AML-193 (cell line): ENCODE data around the gene HLA-DQA1.
"Not testable (repeated sequence)": the region's sequence is repeated elsewhere in the genome, so short reads cannot be mapped to it uniquely, and the experiment has no call there.

Experiments used
- DNase-seq, 2 experiments: peaks; one replicate each; lab custom pipeline; 2025; lab: John Stamatoyannopoulos, UW

Gene HLA-DQA1

DNA sequence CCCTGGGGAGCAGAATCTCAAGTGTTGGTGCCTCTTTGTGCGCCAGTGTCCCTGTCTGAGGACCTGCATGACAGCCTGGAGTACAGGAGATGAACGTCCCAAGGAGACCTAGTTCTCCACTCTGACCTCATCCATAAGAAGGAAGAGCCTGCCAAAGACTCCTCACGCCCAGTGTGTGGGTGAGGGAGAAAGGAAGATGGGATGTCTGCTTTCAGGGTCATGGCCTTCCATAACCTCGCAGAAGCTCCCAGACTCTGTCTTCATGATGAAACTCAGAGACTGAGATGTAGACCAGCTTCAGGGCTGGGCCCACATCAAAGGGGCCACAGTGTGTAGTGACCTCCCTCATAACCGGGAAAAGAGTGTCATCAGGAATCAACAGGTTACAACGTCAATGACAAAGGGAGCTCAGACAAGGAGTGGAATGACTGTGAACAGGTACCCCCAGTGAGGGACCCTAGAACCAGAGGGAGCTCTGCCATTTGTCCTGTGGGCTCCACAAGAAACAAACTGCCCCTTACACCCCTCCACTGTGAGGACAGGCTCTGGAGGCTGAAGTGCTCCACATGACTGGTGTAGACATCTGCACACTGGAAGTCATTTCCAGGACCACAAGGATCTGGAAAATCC is 21.2 kb downstream of the HLA-DQA1 start:
- DNase-seq, result no peak

DNA sequence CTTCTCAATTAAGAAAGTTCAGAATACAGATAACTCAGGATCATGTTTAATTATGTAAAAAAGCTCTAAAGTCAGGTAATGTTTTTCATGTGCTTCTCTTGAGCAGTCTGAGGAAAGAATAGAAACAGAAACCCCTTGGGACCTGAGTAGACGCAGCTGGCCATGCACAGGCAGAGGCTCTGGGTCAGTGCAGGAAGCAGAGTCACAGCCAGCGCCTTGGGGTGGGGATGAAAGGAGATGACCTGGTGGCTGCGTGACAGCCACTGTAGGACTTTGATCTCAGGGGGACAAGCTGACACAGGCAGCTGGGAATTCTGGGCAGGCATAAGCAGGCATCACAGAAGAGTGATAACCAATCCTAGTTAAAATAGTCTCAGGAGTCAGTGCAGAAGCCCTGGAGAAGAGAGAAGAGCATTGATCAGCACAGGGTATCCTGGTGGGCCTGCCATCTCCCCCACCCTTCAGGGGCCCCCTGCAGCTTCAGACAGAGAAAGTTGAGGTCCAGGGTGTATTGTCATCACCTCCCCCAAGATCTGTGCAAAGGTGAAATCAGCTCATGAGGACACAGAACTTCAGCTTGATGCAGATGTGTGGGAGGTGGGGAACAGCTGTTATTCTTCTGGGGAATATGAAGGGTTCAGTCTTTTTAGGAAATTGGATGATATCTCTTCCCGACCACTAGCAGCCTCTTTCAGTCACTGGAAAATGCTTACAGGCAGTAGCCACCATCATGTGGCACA is 22.8 kb downstream of the HLA-DQA1 start:
- DNase-seq, result no peak

DNA sequence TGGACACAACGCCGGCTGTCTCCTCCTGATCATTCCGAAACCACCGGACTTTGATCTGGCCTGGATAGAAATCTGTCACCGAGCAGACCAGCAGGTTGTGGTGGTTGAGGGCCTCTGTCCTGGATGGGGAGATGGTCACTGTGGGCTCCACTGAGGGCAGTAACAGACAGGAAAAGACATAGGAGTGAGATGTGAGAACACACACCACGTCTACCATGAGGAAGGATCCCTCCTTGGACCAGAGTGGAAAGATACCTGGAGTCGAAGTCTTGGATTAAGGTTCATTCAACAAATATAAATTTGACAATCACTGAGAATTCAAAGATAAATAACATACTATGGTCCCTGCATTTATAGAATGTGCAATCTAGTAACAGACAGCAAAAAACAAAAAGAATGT is 24.9 kb downstream of the HLA-DQA1 start:
- DNase-seq, result no peak

DNA sequence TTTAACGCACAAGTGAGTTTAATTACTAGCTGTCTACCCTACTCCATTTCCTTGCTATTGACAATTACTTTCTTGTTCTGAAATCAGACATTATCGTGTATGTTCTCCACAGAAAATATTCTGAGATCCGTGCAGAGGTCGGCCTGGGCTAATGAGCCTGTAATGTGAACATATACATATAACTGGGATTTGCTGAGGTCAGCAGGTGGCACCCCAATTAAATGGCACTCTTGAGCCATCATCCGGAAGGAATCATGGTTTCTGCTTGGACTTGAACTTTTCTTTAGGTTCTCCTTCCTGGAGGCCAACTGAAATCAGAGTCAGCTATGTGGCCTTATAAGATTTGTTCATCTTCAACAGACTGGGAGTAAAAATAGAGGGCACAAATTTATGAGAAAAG is 25.6 kb downstream of the HLA-DQA1 start:
- DNase-seq, result no peak

DNA sequence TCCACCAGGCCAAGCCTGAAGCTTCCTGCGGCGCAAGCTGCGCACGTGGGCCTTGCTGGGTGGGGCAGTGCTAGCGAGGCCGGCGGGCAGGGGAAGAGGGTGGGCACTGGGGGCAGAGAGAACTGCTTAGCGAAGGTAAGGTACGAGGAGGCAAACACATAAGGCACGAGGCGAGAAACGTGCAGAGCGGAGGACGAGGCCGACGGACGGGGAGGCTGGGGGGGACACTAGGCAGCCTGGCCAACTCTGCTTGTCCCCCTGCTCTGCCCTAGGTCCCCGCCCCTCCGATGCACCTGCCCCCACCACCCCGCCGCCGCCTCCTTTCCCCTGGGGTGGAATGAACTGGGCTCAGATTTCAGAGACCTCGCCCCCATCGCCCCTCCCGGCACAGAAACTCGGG is 27.1 kb downstream of the HLA-DQA1 start:
- no peak for DNase-seq

- DNase-seq, result no peak
Measured at GRCh38 chr6:32664827-32665362, 27.7 kb downstream of the HLA-DQA1 start.

- DNase-seq, result no peak
Measured at GRCh38 chr6:32665661-32666060, 28.5 kb downstream of the HLA-DQA1 start.

- DNase-seq, result no peak
Measured at GRCh38 chr6:32666420-32667300, 29.5 kb downstream of the HLA-DQA1 start, which contains the start of gene HLA-DQB1. Gene HLA-DQB1, minus strand, starts transcription at chr6:32666657. Its CDS starts 50 bp downstream, at chr6:32666607.

DNA sequence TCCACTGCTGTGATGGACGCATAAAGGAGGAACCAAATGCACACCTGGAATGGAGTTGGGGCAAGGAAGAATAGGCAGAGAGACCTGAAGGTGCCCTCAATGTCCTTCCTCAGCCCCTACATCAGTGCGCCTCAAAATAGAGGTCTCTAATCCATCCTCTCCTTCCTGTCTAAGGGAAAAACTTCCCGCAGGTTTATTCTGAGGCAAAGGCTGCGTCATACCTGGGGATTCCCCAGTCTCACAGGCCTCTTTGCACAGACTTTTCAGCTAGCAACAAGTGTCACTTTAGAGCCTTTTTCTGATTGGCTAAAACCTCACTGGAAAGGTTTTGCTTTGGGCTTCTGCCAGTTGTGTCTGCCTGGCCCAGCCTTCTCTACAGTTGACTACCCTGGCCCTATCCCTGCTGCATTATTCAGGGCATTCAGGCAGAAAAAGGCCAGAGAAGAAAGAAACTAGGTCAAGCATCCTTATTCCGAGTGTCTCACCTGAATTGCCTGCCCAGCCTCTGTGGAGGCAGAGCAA is 31.1 kb downstream of the HLA-DQA1 start:
- no peak for DNase-seq

DNA sequence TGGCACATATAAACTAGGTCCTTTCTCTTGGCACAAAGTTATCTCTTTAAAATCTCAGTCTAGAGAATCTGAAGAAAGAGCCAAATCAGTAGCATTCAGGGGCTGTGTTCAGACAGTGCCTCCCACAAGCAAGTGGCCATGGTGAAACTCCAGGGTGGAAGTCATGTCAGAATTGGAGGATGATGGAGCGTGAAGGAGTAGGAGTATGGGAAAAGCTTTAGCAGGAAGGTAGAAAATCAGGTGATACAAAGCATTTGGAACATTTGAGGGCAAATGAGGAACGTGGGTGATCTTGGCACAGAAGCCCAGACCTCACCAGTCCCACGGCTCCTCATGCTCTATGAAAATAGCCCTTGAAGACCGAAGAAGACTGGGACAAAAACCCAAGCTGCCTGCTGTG is 32.0 kb downstream of the HLA-DQA1 start:
- no peak for DNase-seq

- DNase-seq, result no peak
Measured at GRCh38 chr6:32669893-32670292, 32.7 kb downstream of the HLA-DQA1 start.

DNA sequence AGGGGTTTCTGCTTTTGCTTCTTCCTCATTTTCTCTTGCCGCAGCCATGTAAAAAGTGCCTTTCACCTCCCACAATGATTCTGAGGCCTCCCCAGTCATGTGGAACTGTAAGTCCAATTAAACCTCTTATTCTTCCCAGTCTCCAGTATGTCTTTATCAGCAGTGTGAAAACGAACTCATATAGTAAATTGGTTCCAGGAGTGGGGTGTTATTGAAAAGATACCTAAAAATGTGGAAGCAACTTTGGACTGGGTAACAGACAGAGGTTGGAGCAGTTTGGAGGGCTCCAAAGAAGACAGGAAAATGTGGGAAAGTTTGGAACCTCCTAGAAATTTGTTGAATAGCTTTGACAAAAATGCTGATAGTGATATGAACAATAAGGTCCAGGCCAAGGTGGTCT is 34.7 kb downstream of the HLA-DQA1 start:
- not testable (repeated sequence) for DNase-seq

DNA sequence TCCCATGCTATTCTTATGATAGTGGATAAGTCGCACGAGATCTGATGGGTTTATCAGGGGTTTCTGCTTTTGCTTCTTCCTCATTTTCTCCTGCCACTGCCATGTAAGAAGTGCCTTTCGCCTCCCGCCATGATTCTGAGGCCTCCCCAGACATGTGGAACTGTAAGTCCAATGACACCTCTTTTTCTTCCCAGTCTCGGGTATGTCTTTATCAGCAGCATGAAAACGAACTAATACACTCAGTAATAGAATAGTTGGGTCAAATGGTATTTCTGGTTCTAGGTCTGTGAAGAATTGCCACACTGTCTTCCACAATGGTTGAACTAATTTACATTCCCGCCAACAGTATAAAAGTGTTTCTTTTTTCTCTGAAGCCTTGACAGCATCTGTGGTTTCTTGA is 36.9 kb downstream of the HLA-DQA1 start:
- DNase-seq, result not testable (repeated sequence)

DNA sequence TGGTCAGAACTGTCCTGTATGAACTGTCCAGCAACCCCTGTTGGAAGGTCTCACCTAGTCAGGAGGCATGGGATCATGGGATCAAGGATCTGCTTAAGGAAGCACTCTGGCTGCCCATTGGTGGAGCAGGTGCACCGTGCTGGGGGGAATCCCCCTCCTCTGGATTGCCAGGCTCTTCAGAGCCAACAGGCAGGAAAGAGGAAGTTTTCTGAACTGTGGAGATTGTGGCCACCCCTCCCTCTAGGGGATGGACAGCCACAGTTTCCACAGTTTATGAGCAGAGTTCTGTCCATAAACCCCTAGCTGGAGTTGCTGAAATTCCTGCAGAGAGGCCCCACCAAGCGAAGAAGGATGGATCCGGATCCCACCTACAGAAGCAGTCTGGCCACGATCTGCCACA is 42.3 kb downstream of the HLA-DQA1 start:
- peak; percentile 13 to 25 for DNase-seq

- DNase-seq, result no peak
Measured at GRCh38 chr6:32680055-32680454, 42.8 kb downstream of the HLA-DQA1 start.

DNA sequence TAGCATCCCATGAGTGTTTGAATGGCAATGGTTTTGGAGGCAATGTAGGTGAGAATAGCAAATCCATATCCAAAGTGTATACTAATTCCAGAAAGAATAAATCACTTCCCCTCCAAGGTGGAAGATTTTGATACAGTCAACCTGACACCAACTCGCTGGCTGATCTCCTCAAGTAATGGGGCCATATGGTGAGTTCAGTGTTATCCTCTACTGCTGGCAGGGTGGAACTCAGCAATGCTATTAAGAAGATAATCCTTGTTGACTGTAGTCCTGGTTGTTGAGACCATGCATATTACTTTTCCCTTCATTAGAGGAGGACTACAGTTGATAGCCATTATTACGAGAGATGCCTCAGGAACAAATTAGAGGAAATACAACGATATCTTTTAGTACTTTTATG is 47.0 kb downstream of the HLA-DQA1 start:
- DNase-seq, result no peak

- peak; percentile 30 to 38 for DNase-seq
Measured at GRCh38 chr6:32685603-32686002, 48.4 kb downstream of the HLA-DQA1 start.

DNA sequence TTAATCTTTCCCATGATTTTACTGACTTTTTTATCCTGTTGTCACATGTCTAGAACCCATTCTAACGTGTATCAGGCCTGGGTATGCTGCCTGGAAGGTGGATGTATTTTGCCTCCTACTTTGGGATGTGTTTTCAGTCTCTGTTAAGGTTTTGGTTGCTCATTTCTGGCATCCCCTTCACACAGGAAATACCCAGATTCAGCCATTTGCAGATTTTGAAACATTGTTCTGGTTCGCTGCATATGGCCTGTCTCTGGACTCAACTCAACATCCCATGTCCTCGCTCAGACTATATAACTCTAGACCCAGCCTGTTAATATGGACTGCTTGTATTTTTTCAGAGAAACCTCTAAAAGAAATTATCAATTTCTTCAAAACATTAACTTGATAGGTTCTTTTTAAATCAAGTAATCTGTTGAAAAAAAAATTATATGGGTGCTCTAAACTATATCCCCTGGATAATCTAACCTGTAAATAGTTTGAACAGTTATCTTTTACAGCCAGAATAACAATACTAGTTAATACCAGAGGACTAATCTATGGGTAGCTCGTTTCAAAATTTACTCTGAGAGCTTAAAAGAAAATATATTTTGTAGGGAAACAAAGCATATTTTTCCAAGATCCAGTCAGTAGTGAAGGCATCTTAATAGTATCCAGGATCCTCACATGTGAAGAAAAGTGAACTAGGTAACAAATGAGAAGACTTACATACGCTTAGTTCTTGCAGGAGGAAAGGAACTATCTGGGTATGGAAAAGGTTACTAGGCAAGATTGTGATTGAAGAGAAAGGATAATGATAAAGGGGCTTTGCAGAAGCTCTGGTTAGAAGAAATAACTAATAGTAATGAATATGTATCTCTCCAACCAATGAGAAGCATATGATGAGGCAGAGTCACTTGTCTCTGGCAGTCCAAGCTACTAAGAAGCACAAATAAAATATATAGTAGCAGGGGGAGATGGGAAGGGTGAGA is 52.6 kb downstream of the HLA-DQA1 start:
- no peak for DNase-seq

DNA sequence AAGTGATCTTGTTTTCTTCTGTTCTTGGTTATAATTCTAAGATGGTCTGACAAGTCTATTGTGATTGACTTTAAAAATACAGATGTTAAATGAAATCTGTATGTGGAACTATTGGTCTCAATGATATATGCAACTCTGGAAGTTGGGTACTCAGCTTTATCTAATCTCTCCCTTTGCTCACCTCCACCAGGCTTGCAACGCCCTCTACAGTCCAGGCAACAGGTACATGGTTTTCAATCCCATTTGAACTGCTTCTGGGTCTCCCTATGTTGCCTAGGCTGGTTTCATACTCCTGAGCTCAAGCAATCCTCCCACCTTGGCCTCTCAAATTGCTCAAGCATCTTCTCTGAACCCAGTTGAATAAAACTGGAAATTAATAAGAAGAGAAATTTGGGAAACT is 54.8 kb downstream of the HLA-DQA1 start:
- DNase-seq, result peak; percentile 62 to 76
